T follicular helper cell (primary cell): ENCODE data around the gene UBC.
"Not testable (repeated sequence)": the region's sequence is repeated elsewhere in the genome, so short reads cannot be mapped to it uniquely, and the experiment has no call there.

ENCODE experiments used
- DNase-seq: peaks from one replicate; pipeline ENCODE4 v3.0.0-alpha.2; 2020; ENCODE audit warnings: low read depth

UBC gene

DNA sequence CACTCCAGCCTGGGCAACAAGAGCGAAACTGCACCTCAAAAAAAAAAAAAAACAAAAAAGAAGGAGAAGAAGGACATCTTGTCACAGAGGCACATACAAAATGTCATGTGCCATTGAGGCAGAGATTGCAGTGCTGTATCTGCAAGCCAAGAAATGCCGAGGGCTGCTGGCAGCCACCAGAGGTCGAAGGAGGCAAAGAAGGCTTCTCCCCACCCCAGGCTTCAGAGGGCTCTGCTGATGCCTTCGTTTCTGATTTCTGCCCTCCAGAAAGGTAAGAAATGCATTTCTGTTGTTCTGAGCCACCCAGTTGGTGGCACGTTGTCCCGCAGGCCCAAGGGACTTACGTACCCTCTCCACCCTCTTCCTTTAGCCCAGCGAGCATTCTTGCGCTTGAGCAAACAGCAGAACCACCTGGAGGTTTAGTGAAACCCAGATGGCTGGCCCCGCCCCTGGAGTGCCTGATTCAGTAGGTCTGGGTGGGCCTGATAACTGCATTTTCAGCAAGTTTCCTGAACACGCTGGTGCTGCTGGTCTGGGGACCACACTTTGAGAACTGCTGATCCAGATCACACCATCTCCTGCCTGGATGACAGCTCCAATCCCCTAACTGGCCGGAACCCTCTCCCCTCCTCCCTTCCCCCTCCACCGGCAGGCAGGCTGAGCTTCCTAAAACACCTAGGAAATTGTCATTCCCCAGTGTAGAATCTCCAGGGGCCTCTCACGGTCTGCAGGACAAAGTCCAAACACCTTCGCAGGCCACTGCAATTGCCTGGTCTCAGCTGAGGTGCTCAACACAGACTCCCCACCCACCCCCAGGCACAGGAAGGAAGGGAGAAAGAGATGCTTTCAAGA is 29.6 kb downstream of the UBC start:
- no peak for DNase-seq

DNA sequence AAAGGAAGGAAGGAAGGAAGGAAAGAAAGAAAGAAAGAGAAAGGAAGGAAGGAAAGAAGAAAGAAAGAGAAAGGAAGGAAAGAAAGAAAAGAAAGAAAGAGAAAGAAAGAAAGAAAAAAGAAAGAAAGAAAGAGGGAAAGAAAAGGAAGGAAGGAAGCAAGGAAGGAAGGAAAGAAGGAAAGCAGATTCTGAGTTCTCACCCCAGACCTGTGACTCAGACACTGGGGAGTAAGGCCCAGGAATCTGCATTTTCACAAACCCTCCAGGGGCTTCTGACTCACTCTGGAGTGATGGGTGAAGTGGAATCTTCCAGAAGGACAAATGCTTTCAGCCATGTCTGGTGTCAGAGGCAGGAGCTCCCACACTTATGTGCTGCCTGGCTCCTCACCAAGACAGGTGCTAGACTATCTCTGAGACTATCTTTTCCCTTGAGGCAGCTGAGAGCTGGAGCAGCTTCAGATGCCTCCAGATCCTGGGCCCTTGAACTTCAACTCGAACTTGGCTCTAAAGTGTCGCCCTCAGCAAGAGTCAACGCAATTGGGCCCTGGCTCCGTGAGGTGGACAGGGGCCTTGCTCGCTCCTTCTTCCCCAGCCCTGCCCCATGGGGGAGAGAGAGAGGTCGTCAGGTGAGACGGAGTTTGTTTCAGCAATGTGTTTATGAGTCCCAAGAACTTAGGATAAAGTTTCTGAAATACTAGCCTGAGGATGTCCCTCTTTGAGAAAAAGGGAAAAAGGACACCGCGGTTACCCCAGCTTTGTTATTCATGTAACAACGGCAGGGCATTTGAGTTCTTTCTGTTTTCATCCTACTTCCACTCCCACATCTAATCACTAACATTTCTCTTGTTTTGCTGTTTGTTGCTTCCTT is 31.0 kb downstream of the UBC start:
- no peak for DNase-seq

GRCh38 chr12:124881123-124881522 is 33.3 kb downstream of the UBC start:
- no peak for DNase-seq

- not testable (repeated sequence) for DNase-seq
These were observed 34.1 kb downstream of the UBC start for GRCh38 chr12:124880335-124880734.

DNA sequence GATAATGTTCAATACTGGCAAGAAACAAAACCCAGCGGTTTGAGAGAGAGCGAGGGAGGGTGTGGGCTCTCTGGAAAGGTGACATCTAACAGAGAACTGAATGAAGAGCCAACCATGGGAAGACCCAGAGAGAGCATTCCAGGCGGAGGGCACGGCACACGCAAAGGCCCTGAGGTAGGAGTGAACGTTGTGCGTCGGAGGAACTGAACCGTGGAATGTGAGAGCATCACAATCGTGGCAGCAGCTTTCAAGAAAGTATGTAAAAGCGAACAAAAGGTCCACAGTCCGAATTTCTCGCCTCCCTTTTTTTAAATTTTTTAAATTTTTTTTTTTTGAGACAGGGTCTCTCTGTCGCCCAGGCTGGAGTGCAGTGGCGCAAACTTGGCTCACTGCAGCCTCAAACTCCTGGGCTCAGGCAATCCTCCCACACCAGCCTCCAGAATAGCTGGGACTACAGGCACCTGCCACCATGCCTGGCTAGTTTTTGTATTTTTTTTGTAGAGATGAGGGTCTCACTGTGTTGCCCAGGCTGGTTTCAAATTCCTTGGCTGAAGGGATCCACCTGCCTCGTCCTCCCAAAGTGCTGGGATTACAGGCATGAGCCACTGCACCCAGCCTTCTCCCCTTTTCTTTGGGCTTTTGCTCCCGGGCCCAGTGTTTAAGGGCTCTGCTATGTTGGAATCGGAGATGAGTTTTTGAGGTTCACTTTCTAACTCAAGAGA is 35.5 kb downstream of the UBC start:
- DNase-seq = no peak

DNA sequence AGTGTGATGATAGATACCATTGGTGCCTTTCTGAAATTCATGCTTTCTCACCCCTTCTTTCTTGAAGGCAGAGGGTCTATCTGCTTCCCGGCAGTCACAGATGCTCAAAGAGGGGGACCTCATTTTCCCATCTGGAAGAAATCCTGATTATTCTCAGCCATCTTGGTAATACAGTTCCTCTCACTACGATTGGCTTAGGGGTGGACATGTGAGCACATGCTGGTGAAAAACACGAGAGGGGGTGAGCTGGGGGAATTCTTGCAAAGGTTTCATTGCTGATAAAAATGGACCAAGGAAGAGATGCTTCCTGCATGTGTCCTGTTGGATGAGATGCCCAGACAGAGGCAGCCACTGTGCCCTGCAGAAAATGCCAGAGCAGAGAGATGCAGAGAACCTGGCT is 37.0 kb downstream of the UBC start:
- DNase-seq = no peak

DNA sequence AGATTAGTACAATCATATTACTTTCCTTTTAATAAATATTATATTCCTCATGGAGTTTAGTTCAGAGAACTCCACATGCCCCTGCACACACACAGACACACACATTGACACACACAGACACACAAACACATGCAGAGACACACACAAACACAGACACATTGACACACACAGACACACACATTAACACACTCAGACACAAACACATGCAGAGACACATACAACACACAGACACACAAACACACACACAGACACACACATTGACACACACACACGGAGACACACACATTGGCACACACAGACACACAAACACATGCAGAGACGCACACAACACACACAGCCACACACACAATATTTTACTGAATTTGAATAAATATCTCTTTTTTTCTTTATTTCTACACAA is 38.3 kb downstream of the UBC start:
- DNase-seq = no peak

GRCh38 chr12:124875803-124876132 is 38.7 kb downstream of the UBC start:
- DNase-seq = no peak

GRCh38 chr12:124874988-124875802 is 39.3 kb downstream of the UBC start:
- DNase-seq = no peak

- no peak for DNase-seq
These were observed 40.3 kb downstream of the UBC start for GRCh38 chr12:124874188-124874587.

DNA sequence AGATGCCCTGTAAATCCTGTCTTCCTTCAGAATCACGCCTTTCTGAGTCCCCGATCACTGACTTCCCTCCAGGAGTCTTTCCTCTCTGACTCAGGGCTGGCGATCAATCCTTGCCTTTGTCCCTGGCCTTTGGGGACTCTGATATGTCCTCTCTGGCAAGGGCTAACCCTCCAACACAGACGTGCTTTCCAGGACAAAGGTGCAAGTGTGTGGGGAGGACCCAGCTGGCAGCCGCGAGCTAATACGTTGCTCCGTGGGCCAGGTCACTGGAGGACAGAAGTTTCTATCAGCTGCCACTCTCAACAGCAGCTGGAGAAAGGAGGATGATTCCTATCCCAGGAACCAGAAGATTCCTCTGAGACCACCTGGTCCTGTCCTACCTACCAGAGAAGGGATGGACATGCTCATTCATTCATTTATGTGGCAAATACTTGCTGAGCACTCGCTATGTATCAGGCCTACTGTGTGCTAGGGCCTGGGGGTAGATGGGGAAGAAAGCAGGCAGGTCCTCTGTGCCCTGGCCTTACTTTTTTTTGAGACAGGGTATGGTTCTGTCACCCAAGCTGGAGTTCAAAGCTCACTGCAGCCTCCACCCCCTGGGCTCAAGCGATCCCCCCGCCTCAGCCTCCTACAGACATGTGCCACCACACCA is 42.3 kb downstream of the UBC start:
- no peak for DNase-seq

GRCh38 chr12:124871297-124871696 is 43.2 kb downstream of the UBC start:
- DNase-seq = no peak

GRCh38 chr12:124870515-124870914 is 43.9 kb downstream of the UBC start:
- no peak for DNase-seq

DNA sequence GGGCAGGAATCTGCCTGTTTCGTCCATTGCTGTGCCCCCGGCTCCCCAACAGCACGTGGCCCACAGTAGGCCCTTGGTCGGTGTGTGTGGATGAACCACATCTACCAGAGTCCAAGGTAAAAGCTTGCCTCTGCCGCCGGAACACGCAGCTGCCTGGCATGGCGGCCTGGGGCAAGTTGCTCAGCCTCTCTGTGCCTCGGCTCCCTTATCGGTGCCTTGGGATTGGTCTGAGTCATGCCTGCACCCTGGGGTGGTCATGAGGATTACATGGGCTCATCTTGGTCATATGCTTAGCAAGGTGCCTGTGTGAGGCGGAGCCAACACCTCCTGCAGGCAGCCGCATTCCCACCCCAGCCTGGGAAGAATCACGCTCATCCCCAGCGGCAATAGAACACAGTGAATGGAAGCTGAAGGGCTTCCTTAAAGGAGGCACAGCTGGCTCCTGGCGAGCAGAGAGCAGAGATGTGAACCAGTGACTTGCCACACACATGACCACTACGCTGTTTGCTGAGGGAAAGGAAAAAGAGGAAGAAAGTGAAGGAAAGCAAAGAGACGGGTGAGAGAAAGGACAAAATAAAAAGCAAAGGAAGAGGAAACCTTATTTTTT is 45.3 kb downstream of the UBC start:
- DNase-seq = no peak

DNA sequence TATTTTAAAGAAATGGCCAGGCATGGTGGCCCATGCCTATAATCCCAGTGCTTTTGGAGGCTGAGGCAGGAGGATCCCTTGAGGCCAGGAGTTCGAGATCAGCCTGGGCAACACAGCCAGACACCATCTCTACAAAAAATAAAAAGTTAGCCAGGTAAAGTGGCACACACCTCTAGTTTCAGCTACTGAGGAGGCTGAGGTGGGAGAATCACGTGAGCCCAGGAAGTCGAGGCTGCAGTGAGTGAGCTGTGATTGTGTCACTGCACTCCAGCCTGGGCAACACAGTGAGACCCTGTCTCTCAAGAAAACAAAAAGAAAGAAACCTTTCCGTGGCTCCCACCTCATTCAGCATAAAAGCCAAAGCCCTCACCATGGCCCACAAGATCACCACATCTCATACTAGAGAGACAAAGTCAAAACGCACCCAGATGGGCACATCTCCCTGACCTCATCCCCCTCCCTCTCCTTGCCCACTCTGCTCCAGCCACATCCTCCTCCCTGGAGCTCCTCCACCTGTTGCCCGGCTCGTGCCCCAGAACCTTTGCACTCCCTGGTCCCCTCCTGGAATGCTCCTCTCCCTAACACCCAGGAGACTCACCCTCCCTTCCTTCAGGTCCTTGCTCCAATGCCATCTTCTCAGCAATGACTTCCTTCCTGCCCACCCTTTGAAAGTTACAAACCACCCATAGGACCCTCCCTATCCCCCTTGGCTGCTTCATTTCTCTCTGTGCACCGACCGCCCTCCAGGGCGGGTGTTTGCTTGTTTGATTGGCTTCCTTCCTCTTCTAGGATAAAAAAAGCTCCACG is 46.0 kb downstream of the UBC start:
- no peak for DNase-seq

- DNase-seq = no peak
These were observed 47.0 kb downstream of the UBC start for GRCh38 chr12:124867401-124867930.

DNA sequence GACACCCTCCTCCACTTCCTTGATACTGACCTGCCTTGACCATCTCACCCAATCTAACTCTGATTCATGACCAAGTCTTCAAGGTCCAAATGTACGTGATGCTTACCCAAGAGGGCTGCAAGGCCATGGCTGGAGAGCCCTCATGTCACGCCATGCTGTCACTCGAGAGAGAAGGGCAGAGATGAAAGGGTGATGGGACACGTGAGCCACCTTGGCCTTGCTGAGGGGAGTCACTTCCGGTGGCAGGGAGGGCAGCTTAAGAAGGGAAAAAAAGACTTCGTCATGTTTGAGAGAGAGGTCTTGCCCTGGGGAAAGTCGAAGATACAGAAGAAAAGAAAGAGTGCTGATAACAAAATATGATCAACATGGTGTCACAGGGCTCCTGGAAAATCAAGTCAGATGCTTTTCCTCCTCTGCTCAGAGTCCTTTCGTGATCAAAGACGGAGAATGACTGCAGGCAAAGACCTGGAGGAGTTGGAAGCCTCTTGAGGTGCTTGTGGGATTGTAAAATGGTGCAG is 47.5 kb downstream of the UBC start:
- no peak for DNase-seq

- DNase-seq = no peak
These were observed 48.1 kb downstream of the UBC start for GRCh38 chr12:124866195-124866882.

DNA sequence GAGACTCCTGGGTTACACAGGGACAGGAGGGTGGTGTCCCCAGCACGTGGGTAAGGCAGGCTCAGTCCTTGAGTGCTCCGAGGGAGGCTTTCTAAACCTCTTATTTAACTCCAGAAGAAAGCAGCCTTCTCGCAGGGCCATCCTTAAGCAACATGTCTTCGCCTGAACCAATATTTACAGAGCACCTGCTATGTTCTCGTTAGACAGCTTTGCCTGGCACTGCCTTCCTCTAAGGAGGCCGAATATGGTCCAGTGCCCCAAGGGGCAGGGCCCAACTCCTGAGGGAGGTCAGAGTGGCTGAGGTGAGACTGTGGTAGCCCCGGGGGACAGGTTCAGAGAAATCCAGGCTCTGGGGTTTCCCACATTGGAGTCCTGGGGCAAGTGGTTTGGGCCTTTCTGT is 48.7 kb downstream of the UBC start:
- no peak for DNase-seq
